Liver (tissue), 3 donors: ENCODE data around the gene CACNA1F.

ENCODE experiments used
- EGR1 ChIP-seq, 2 donors: IDR thresholded peaks; 2 replicates each; pipeline ENCODE4 v1.6.1; 2016 to 2018; ENCODE audit warnings: antibody characterized with exemption in 2 of 2, low read depth in 2 of 2
- GABPA ChIP-seq, 2 donors: IDR thresholded peaks in 1 of 2; conservative IDR thresholded peaks in 1 of 2; 2 replicates each; pipeline ENCODE4 v1.6.1; 2016; ENCODE audit warnings: antibody characterized with exemption in 2 of 2, mild to moderate bottlenecking in 1 of 2, moderate library complexity in 1 of 2
- HNF4A ChIP-seq, 2 donors: conservative IDR thresholded peaks; 2 replicates each; pipeline ENCODE4 v1.6.1; 2016; ENCODE audit warnings: antibody characterized with exemption in 2 of 2, mild to moderate bottlenecking in 2 of 2
- NR2F2 ChIP-seq: IDR thresholded peaks from 2 replicates; pipeline ENCODE4 v1.6.1; 2016; ENCODE audit warnings: antibody characterized with exemption
- RAD21 ChIP-seq, 2 donors: IDR thresholded peaks; 2 replicates each; pipeline ENCODE4 v1.6.1; 2016; ENCODE audit warnings: antibody characterized with exemption in 2 of 2, mild to moderate bottlenecking in 2 of 2
- YY1 ChIP-seq: IDR thresholded peaks from 2 replicates; pipeline ENCODE4 v1.6.1; 2016; ENCODE audit warnings: antibody characterized with exemption, mild to moderate bottlenecking
- ZBTB33 ChIP-seq: IDR thresholded peaks from 2 replicates; pipeline ENCODE4 v1.6.1; 2016; ENCODE audit warnings: antibody characterized with exemption
- TF ChIP-seq, protein P1 (sequence below): fragments of 150-350 bp; IDR thresholded peaks from 2 replicates; pipeline ENCODE4 v1.5.1; 2017; ENCODE audit warnings: improper control_type of control experiment, low read depth, low read length; ENCODE audit not compliant: missing input control
- TF ChIP-seq, protein P2 (sequence below): IDR thresholded peaks from 2 replicates; pipeline ENCODE4 v1.6.1; 2016; ENCODE audit warnings: antibody characterized with exemption
- TF ChIP-seq, protein P3 (sequence below): IDR thresholded peaks from 2 replicates; pipeline ENCODE4 v1.6.1; 2016; ENCODE audit warnings: antibody characterized with exemption, mild to moderate bottlenecking
- TF ChIP-seq, protein P4 (sequence below): IDR thresholded peaks from 2 replicates; pipeline ENCODE4 v1.6.1; 2016; ENCODE audit warnings: antibody characterized with exemption
- donor health status: healthy.
- donor health status: healthy.

DNA sequence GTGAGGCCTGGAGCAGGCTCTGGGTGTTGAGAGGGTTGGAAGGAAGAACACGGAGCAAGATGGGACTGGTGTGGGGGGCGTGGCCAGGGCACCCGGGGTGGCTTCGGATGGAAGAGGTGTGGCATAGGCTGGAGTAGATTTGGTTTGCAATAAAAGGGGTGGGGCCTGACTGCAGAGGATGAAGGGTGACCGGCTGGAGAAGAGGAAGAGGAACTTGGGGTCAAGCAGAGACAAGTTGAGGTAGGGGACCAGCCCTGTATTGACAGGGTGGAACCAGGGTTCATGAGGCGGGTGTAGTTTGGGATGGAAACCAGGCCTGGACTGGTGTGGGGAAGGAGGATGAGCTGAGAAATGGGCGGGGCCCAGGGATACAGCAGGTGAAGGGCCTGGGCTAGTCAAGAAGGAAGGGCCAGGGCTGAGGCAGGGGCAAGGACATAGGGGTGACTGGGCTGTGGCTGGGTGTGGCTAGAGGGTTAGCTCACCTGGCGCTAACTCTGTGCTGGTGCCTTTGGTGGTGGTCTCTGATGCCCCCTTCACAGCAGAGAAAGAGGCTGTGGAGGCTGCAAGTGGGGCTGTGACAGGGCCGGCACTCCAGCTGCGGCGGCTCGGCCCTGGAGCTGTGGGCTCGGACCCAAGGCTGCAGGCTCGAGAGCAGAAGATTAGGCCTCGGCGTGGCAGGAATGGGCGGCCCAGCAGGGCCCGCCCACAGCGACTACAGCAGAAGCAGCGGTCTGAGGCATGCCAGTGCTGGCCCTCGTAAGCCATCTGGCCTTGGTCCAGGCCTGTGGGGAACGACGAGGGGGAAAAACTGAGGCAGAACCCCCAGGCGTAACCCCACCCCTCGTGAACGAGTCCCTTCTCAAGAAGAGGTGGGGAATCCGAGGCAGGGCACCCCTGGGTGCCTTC lies 56.5 kb downstream of the CACNA1F start:
- TF ChIP-seq, protein P1, sequence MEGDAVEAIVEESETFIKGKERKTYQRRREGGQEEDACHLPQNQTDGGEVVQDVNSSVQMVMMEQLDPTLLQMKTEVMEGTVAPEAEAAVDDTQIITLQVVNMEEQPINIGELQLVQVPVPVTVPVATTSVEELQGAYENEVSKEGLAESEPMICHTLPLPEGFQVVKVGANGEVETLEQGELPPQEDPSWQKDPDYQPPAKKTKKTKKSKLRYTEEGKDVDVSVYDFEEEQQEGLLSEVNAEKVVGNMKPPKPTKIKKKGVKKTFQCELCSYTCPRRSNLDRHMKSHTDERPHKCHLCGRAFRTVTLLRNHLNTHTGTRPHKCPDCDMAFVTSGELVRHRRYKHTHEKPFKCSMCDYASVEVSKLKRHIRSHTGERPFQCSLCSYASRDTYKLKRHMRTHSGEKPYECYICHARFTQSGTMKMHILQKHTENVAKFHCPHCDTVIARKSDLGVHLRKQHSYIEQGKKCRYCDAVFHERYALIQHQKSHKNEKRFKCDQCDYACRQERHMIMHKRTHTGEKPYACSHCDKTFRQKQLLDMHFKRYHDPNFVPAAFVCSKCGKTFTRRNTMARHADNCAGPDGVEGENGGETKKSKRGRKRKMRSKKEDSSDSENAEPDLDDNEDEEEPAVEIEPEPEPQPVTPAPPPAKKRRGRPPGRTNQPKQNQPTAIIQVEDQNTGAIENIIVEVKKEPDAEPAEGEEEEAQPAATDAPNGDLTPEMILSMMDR, result no peak
- TF ChIP-seq RAD21 (IDR thresholded peaks at IDR 0.05) (no peak), NR2F2 (no peak), YY1 (no peak), HNF4A (conservative IDR thresholded peaks at IDR 0.05) (no peak), GABPA (IDR thresholded peaks at IDR 0.05 in 1 of 2, conservative IDR thresholded peaks at IDR 0.05 in 1 of 2) (no peak), EGR1 (IDR thresholded peaks at IDR 0.05; ENCODE audit: low read depth in 2 of 2) (no peak), ZBTB33 (no peak)
- TF ChIP-seq, protein P2, sequence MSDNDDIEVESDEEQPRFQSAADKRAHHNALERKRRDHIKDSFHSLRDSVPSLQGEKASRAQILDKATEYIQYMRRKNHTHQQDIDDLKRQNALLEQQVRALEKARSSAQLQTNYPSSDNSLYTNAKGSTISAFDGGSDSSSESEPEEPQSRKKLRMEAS, result no peak
- TF ChIP-seq, protein P3, sequence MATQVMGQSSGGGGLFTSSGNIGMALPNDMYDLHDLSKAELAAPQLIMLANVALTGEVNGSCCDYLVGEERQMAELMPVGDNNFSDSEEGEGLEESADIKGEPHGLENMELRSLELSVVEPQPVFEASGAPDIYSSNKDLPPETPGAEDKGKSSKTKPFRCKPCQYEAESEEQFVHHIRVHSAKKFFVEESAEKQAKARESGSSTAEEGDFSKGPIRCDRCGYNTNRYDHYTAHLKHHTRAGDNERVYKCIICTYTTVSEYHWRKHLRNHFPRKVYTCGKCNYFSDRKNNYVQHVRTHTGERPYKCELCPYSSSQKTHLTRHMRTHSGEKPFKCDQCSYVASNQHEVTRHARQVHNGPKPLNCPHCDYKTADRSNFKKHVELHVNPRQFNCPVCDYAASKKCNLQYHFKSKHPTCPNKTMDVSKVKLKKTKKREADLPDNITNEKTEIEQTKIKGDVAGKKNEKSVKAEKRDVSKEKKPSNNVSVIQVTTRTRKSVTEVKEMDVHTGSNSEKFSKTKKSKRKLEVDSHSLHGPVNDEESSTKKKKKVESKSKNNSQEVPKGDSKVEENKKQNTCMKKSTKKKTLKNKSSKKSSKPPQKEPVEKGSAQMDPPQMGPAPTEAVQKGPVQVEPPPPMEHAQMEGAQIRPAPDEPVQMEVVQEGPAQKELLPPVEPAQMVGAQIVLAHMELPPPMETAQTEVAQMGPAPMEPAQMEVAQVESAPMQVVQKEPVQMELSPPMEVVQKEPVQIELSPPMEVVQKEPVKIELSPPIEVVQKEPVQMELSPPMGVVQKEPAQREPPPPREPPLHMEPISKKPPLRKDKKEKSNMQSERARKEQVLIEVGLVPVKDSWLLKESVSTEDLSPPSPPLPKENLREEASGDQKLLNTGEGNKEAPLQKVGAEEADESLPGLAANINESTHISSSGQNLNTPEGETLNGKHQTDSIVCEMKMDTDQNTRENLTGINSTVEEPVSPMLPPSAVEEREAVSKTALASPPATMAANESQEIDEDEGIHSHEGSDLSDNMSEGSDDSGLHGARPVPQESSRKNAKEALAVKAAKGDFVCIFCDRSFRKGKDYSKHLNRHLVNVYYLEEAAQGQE, result no peak
- TF ChIP-seq, protein P4, sequence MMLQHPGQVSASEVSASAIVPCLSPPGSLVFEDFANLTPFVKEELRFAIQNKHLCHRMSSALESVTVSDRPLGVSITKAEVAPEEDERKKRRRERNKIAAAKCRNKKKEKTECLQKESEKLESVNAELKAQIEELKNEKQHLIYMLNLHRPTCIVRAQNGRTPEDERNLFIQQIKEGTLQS, result no peak
